ENCODE data around the gene RNF8. TPM values are rescaled to one million over a fixed set of nuclear protein-coding genes. Genes with fewer than 3 reads are reported as not detected.
A peak's percentile ranks its signal among the peaks of the same experiment; 100 is the strongest.

Gene RNF8
- total and polyA plus RNA-seq, 9 of the 15 experiments (the other 6 are each of a cell fraction or from before 2014, with no cell fraction given) = 10.6 to 47.0 (median 37.5) TPM

GRCh38 chr6:37314487-37315156 is 39.2 kb upstream of the RNF8 start (continued):
- TF ChIP-seq NKRF (IDR thresholded peaks at IDR 0.05; ENCODE audit: borderline replicate concordance) = peak; percentile 92
- peak; percentile 98 for TF ChIP-seq GATA2 (CRISPR knock-in tag; IDR thresholded peaks at IDR 0.05)
- no peak for TF ChIP-seq ZNF324 (CRISPR knock-in tag; IDR thresholded peaks at IDR 0.05)
- peak; percentile 71; the same call in 1 of the 2 replicates for TF ChIP-seq SMAD3 (CRISPR knock-in tag; conservative IDR thresholded peaks at IDR 0.05)
- TF ChIP-seq ASH1L (IDR thresholded peaks at IDR 0.05; ENCODE audit: borderline replicate concordance, low read depth, partially characterized antibody) = no peak
- TF ChIP-seq KLF6 (CRISPR knock-in tag; IDR thresholded peaks at IDR 0.05; ENCODE audit: borderline replicate concordance) = peak; percentile 82; the same call in 1 of the 2 replicates
- no peak for TF ChIP-seq ZNF518B (CRISPR knock-in tag; IDR thresholded peaks at IDR 0.05)
- TF ChIP-seq MYC (IDR thresholded peaks at IDR 0.05; ENCODE audit: low read depth, low read length) = peak; percentile 95
- TF ChIP-seq MYC (CRISPR knock-in tag; IDR thresholded peaks at IDR 0.05; ENCODE audit: borderline replicate concordance, low read depth) = no peak
- no peak for TF ChIP-seq MYBL2 (IDR thresholded peaks at IDR 0.05; ENCODE audit: low read depth)
- TF ChIP-seq MYBL2 (CRISPR knock-in tag; IDR thresholded peaks at IDR 0.05; ENCODE audit: borderline replicate concordance) = no peak
- TF ChIP-seq BRF2 (IDR thresholded peaks at IDR 0.05; ENCODE audit: borderline replicate concordance, insufficient read depth, insufficient read length) = no peak
- no peak for TF ChIP-seq ZKSCAN3 (CRISPR knock-in tag; IDR thresholded peaks at IDR 0.05)
- no peak for TF ChIP-seq ZFP91 (CRISPR knock-in tag; IDR thresholded peaks at IDR 0.05)
- TF ChIP-seq CEBPZ (IDR thresholded peaks at IDR 0.05; ENCODE audit: borderline replicate concordance, low read depth, low read length) = peak; percentile 63; the same call in 1 of the 2 replicates
